Ovary (tissue), 9 donors: ENCODE measurements around the gene PPME1. TPM values are rescaled to one million over a fixed set of nuclear protein-coding genes. Genes with fewer than 3 reads are reported as not detected.

Experiments
- DNase-seq, 5 donors: peaks; one replicate each; pipeline ENCODE4 v3.0.0-alpha.2; 2019 to 2020
- H3K27ac ChIP-seq, 2 donors: fragments of 200-600 bp; one replicate each; pipeline versions ENCODE4 v1.5.1 to v1.8.0; 2019 to 2022
- H3K27me3 ChIP-seq: fragments of 200-600 bp; one replicate; pipeline ENCODE4 v1.8.0; 2022
- H3K36me3 ChIP-seq: fragments of 200-600 bp; sonication (generic); one replicate; pipeline ENCODE4 v1.5.1; 2019
- H3K4me1 ChIP-seq: one replicate; pipeline ENCODE4 v1.8.1; 2013; ENCODE audit warnings: mild to moderate bottlenecking, moderate library complexity; ENCODE audit not compliant: insufficient read depth
- H3K4me3 ChIP-seq: fragments of 200-600 bp; sonication (generic); one replicate; pipeline ENCODE4 v1.5.1; 2017
- H3K9me3 ChIP-seq, 2 donors: fragments of 200-600 bp in 1 of 2; sonication (generic) in 1 of 2; one replicate each; pipeline versions ENCODE4 v1.5.1 to v1.8.1; 2013 to 2019; ENCODE audit warnings: mild to moderate bottlenecking in 1 of 2, moderate library complexity in 1 of 2
- CTCF ChIP-seq, 3 donors: fragments of 450-650 bp in 2 of 3; fragments of 200-600 bp in 1 of 3; IDR thresholded peaks; one replicate each; pipeline versions ENCODE4 v1.5.1 to v1.8.0; 2016 to 2022; ENCODE audit warnings: antibody characterized with exemption in 3 of 3, mild to moderate bottlenecking in 1 of 3
- EP300 ChIP-seq: sonication (generic); formaldehyde crosslinking; IDR thresholded peaks from one replicate; pipeline ENCODE4 v1.6.1; 2017; ENCODE audit warnings: antibody characterized with exemption
- POLR2A ChIP-seq: fragments of 450-650 bp; IDR thresholded peaks from one replicate; pipeline ENCODE4 v1.6.1; 2017; ENCODE audit warnings: antibody characterized with exemption, mild to moderate bottlenecking, moderate library complexity
- WGBS, 3 donors: extraction: QIAGEN DNeasy Blood & Tissue Kit in 1 of 3; methylation state at CpG; one replicate each; pipeline versions ENCODE4 v1.1.5 to v1.1.7; 2013 to 2017; 5-methylcytosine and 5-hydroxymethylcytosine counted together
- intact Hi-C, 4 donors: fragments of 100-400 bp; cut with DNase I; formaldehyde crosslinking; loops; one replicate each; pipeline versions ENCODE4 v1.11.0 to v1.15.1; 2022 to 2023
- polyA plus RNA-seq, 2 donors: library from polyadenylated mRNA; stranded (reverse); fragments of 200-250 nt in 1 of 2; fragments of 350-450 nt in 1 of 2; fragmentation: Illumina TruSeq in 1 of 2; extraction: RNeasy Lipid Tissue Mini Kit (QIAGEN cat#74804) in 1 of 2; gene quantifications; one replicate each; pipeline ENCODE4 v1.2.3, GENCODE V29; 2013 to 2014
- total RNA-seq, 7 donors: library from RNA; depleted of rRNA in 2 of 7; stranded (reverse); fragments of >200 nt in 2 of 7; fragmentation: NEBNext Ultra II Directional in 3 of 7; extraction: Animal tissue kit (Norgen Biotek cat#: 25700) in 3 of 7; gene quantifications; one replicate each; pipeline versions ENCODE4 v1.1.0 to v1.2.4, GENCODE V29; 2016 to 2023
- donor health status: DM: no; HTN: no; CAD: no; lungs with moderate emphysema.
- donor health status: DM: no; HTN: no; CAD: no.
- donor health status: Bipolar disorder and iron deficiency.
- donor health status: DM: yes; HTN: yes; CAD: no.
- donor health status: DM: no; HTN: no; CAD: no.
- donor health status: DM: yes; HTN: yes; CAD: no.

PPME1 gene
- total and polyA plus RNA-seq, 9 donors = 19.6 to 42.2 (median 35.8) TPM

GRCh38 chr11:74203966-74204365 lies 32.9 kb downstream of the PPME1 start:
- Histone ChIP-seq H3K27ac (no peak overlapping the region), H3K27me3 (no peaks in the 10 kb centered on the region), H3K9me3 (no peaks in the 10 kb centered on the region), H3K4me3 (no peak overlapping the region), H3K36me3 (no peaks in the 10 kb centered on the region), H3K4me1 (no peaks in the 10 kb centered on the region)
- WGBS, 3 donors = 92 to 95% (median 93%) methylated on average over 2 of the region's 2 CpGs
- no peak for DNase-seq
- TF ChIP-seq EP300 (no peak), POLR2A (no peak), CTCF (IDR thresholded peaks at IDR 0.05) (no peak)
- intact Hi-C loops = no loop called here

GRCh38 chr11:74204701-74205100 lies 33.6 kb downstream of the PPME1 start:
- DNase-seq = no peak
- Histone ChIP-seq H3K27me3 (no peaks in the 10 kb centered on the region), H3K27ac (no peak overlapping the region), H3K36me3 (no peaks in the 10 kb centered on the region), H3K4me1 (no peaks in the 10 kb centered on the region), H3K4me3 (no peak overlapping the region), H3K9me3 (no peaks in the 10 kb centered on the region)
- TF ChIP-seq CTCF (IDR thresholded peaks at IDR 0.05) = no peak
- no peak for TF ChIP-seq POLR2A
- TF ChIP-seq EP300 = no peak
- intact Hi-C loops = no loop called here
- 51 to 80% (median 62%) methylated on average over 1 of the region's 1 CpG for WGBS, 3 donors

GRCh38 chr11:74205181-74205580 lies 34.1 kb downstream of the PPME1 start:
- Histone ChIP-seq H3K4me1 (no peaks in the 10 kb centered on the region), H3K4me3 (no peak overlapping the region), H3K36me3 (no peaks in the 10 kb centered on the region), H3K9me3 (no peaks in the 10 kb centered on the region), H3K27me3 (no peaks in the 10 kb centered on the region), H3K27ac (no peak overlapping the region)
- 92 to 98% (median 93%) methylated on average over 1 of the region's 1 CpG for WGBS, 3 donors
- DNase-seq = no peak
- TF ChIP-seq EP300 (no peak), POLR2A (no peak), CTCF (IDR thresholded peaks at IDR 0.05) (no peak)
- intact Hi-C loops = no loop called here

- Histone ChIP-seq H3K36me3 (no peaks in the 10 kb centered on the region), H3K27ac (no peak overlapping the region), H3K9me3 (no peaks in the 10 kb centered on the region), H3K4me1 (no peaks in the 10 kb centered on the region), H3K4me3 (no peak overlapping the region), H3K27me3 (no peaks in the 10 kb centered on the region)
- TF ChIP-seq CTCF (IDR thresholded peaks at IDR 0.05) = no peak
- no peak for TF ChIP-seq EP300
- no peak for TF ChIP-seq POLR2A
- 97 to 100% (median 100%) methylated on average over 1 of the region's 1 CpG for WGBS, 3 donors
- intact Hi-C loops = no loop called here
- no peak for DNase-seq
These were observed 35.7 kb downstream of the PPME1 start for GRCh38 chr11:74206746-74207145.

GRCh38 chr11:74208507-74208906 lies 37.4 kb downstream of the PPME1 start:
- H3K27ac ChIP-seq = no peak overlapping the region
- TF ChIP-seq EP300 (no peak), POLR2A (no peak), CTCF (IDR thresholded peaks at IDR 0.05) (no peak)
- no peak overlapping the region for H3K4me3 ChIP-seq
- H3K4me1 ChIP-seq = no peaks in the 10 kb centered on the region
- no peaks in the 10 kb centered on the region for H3K27me3 ChIP-seq
- intact Hi-C loops = no loop called here
- no peaks in the 10 kb centered on the region for H3K36me3 ChIP-seq
- no peaks in the 10 kb centered on the region for H3K9me3 ChIP-seq
- DNase-seq = no peak
